Activated CD4-positive, alpha-beta T cell treated with anti-CD3 and anti-CD28 coated beads, Interleukin-2, amount 50 U/mL, for 24 hours (primary cell): ENCODE data around the gene B3GAT3.
"Not testable (repeated sequence)": the region's sequence is repeated elsewhere in the genome, so short reads cannot be mapped to it uniquely, and the experiment has no call there.

Experiments
- DNase-seq, 2 donors: peaks; one replicate each; pipeline ENCODE4 v3.0.0-alpha.2; 2020; ENCODE audit warnings: low read depth in 1 of 2, low spot score in 1 of 2

The B3GAT3 gene

DNA sequence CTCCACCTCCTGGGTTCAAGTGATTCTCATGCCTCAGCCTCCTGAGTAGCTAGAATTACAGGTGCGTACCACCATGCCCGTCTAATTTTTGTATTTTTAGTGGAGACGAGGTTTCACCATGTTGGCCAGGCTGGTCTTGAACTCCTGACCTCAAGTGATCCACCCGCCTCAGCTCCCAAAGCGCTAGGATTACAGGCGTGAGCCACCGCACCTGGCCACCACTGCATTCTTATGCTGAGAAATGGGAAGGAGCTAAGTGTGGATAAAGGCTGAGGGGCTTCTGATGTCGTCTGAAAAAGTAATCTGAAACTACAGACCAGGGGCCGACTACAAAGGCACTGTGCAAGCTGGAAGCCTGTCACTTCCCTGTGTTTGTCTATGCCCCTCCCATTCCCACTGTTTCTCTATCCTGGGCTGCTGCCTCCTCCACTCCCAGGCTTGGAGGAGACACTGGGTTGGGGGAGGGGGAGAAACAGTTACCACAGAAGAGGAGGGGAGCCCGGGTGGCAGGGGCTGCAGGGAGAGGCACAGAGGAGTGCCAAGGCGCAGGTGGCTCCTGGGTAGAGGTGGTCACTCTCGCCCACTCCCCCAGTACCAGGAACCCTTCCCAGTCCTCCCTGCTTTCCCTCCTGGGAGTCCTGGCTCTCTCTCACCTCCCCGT lies 17.2 kb downstream of the B3GAT3 start:
- DNase-seq, result no peak

DNA sequence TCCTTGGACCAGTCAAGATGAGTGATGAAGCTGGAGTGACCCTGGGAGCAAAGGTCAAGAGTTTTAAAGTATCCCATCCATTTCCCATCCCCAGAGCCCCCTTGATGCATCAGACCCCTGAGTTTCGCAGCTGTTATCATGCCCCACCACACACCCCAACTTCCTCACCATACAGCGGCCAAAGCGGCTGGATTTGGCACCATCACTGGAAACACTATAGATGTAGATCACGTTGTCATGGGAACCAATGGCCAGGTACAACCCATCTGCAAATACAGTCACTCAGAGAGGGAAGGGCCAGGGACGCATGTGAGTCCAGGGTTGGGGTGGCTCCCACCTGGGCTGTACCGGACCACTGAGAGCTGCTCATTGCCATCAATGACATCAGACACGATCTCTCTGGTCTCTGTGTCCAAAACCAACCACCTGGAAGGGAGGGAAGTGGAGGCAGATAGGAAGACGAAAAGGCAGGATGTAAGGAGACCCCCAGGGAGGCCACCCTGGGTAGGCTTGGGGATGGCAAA lies 17.9 kb downstream of the B3GAT3 start:
- DNase-seq, result no peak

DNA sequence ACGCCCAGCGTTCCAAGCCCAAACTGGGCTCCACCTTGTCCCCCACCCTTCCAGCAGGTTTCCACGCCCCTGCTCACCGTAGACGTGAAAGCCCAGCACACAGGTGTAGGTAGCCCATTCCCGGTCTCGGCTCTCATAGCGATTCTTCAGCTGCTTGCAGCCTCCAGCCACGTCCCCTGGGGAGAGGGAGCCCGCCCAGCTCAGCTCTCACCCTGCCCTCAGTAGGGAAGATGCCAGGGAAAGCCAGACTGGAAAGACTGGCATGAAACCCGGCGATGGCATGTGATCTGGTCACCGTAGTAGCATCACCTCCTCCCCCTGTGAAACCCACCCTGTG lies 18.7 kb downstream of the B3GAT3 start:
- DNase-seq, result no peak

DNA sequence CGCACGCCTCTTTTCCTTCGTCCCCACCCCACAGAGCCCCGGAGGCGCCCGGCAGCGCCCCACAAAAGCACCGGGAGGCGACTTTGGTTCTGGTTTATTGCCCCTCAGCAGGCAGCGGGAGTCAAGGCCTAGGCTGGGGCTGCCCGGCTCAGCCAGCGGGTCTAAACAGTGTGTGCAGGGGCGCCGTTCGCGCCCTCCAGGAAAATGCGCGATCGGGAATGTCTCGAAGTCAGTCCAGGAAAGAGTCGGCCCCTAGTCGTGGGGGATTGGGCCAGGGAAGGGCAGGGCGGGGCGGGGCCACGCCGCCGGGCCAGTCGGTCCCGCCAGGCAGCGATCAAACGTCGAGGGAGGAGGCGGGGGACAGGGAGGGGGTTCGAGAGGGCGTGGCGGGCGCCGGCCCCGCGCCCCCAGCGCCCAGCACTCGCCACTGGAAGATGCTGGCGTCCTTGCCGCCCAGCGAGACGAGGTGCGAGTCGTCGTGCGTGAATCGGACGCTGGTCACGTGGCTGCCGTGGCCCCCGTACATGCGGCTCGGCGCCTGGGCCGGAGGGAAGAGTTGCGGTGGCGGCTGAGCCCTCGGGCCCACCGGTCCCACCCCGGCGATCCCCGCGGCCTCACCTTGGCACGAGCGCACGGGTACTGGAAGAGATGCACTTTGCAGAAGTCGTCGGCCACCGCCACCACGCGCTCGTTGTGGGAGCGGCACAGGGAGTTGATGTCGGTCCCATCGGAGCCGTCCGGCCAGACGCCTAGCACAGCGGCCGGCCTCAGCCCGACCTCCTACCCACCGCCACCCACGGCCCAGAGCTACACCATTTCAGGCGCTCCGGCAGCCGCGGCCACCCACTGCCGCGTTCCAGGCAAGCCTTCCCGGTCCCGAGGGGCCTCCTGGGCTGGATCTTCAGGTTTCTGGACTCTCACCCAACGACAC lies 19.4 kb downstream of the B3GAT3 start:
- no peak for DNase-seq

DNA sequence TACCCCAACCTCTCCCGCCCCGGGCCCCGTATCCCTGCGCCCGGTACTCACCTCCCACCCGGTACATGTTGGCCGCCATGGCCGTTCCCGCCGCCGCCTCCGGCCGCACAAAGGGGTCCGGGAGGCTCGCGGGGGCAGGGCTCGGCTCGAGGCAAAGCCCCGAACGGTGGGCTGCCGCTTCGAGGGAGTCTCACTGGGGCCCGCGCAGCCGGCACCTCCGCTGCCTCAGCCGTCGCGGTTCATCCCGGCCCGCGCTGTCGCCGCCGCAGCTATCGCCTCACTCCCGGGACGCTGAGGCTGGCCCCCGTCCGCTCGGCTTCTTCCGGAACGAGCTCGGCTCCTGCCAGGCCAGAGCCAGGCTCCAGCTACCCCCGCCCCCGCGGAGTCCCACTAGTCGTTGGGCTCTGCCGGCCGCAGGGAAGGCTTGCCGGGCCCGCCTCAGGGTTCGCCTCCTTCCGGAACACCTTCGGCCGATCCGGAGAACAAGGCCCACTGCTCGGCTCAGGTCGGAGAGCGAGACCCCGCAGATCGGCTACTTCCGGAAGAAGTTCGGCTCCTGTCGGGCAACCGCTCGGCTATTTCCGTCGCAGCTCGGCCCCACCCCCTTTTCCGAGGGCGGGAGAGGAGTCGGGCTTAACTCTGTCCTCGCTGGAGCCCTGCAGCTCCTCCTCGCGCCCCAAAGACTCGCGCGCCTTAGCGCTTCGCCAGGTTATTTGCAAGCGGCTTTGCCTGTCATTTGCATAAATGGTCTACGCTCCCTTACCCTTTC lies 20.2 kb downstream of the B3GAT3 start, which contains the start of gene MTA2:
TSS of gene MTA2 (minus strand) at position 494 of the 769 bp plus-strand sequence. CDS start at position 79, 415 bp downstream.
- DNase-seq, result peak; percentile 99

DNA sequence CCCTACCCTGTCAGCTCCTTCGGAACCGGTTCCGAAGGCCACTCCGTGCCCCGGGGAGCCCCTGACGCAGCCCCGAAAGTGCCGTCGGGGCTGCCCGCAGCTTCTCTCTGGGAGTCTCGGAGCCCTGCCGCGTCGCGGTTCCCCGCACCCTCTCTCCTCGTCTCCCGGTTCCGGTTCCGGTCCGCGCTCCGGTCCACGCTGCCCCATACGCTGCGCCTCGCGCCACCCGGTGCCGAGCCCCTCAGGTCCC lies 20.7 kb downstream of the B3GAT3 start:
- peak; percentile 36 to 41 for DNase-seq

DNA sequence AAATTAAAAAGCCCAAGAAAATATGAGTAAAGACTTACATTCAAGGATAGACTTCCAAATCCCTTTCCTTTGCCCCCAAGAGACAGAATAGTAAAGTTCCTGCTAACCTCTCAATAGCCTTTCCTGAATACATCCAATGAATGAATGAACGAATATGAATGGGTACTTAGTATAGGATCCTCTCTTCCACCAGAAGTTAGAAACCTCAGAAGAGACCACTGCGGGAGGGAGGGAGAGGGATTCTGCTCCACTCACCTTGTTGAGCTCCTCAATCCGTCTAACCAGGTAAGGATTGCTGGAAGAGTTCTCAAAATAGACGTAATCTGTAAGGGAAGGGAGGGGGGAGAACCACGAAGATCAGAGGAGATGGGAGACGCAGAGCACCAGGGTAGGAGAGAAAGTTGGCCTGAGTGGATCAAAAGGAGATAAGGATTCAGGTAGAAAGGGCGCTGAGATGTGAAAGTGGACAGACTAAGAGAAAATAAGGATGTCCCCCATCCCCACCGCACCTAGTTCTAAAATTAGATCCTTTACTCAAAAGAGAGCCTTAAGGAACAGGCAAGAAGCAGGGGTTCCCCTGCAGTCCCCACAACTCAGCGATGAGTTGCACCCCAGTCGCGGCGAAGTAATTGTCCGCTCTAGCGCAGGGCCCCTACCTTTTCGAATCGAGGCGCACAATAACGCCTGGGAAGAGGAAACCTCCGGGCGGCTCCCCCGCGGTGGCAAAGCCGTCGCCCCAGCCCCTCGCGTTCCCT lies 21.2 kb downstream of the B3GAT3 start:
- DNase-seq, result no peak

DNA sequence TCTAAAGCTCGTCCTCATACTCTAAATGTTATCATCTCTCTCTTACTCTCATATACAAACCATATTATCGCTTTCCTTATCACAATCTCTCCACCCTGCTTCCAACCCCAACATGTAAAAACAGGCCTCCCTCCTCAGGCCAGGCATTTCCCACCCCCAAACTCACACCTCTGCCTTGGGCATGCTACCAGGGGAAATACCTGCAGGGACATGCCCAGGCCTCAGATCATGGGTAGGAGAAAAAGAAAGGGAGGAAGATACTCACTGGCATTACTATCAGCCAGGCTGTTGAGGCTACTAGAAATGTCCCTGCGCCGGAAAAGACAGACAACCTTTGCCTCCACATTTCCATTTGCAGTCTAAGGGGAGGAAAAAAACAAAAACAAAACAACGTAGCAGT lies 21.9 kb downstream of the B3GAT3 start:
- DNase-seq, result no peak

DNA sequence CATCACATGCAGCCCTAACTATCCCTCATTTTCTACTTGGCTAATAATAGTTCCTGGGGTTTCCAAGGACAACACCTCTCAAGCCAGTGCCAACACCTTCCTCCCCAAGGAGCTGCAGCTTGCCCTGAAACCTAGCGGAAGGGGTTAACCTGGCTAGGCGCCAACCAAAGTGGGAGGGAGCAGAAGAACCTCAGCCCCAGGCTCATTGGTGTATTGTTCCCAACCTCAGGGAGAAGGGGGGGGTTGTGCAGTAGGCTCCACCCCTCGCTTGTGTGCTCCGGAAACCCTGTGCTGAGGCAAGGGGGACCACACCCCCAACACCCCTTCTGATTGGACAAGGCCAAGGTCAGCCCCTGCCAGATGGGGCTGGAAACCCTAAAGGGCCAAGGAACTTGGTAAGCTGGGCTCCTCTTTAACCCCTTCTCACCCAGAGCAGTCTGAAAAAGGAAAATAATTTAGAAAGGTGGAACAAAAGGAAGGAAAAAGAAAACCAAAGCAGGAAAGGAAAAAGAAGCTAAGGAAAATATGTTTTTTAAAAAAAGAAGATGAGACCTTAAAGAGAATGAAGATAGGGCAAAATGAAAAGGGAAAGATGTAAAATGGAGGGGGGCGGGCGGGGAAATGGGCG lies 22.6 kb downstream of the B3GAT3 start:
- peak; percentile 78 to 94 for DNase-seq

DNA sequence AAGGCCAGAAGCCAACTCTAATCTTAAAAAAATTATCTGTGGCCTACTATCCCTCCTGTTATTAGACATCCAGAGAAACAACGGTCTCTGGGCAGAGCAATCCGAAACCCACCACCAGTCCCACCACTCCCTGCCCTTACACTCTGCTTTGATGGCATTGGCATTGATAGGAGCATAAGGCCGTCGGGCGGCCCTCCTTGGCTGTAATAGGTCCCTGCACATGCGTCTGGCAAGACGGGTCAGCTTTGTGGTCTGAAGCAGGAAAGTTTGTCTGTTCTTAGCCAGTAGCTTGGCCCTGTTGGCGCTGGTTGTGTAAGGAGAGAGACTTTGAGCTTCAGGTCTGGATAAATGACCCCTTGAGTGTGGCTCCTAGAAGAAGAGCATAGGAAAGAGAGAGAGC lies 26.7 kb downstream of the B3GAT3 start:
- no peak for DNase-seq

DNA sequence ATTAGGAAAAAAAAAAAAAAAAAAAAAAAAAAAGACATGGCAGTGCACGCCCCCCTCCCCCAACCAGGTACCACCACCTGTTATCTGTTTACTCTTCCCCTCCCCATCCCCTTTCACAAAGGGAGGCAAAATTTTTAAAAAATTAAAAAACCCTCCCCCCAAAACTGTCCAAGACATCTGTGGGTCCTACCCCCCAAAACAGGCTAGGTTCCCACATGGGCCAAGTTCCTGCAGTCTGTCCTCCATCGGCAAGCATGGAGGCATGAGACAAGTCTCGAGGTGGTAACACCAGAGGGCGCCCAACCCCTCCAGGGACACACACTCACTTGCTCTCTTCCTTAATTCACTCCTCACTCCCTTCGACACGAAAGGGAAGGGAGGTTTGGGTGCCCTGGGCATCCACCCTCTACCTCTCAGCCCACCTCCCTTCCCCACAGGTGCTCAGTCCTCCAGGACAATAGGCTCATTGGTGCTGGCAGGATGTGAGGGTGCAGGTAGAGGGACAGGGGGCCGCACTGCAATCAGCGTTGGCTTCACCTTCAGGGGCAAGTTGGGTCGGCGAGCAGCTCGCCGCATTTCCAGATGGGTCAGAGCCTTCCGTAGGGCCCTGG lies 28.2 kb downstream of the B3GAT3 start:
- DNase-seq, result peak; percentile 39 to 64

DNA sequence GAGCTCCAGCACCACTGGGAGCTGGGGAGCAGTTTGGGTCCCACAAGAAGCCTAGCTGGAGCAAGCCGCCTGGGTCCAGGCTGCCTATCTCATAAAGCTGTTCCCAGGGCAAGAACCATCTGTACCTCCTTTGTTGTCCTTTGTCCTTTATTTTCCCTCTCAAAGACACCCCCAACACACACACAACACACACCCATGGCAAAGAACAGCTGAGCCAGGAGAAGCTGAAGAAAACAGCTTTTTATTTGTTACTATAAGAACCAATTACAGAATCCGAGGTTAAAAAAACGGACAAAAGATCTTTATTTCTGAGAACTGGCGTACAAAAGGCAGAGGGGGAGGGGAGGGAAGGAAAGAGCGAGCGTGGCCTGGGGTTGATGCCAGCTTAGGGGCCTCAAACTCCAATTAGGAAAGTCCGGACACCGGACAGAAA lies 28.8 kb downstream of the B3GAT3 start:
- no peak for DNase-seq

DNA sequence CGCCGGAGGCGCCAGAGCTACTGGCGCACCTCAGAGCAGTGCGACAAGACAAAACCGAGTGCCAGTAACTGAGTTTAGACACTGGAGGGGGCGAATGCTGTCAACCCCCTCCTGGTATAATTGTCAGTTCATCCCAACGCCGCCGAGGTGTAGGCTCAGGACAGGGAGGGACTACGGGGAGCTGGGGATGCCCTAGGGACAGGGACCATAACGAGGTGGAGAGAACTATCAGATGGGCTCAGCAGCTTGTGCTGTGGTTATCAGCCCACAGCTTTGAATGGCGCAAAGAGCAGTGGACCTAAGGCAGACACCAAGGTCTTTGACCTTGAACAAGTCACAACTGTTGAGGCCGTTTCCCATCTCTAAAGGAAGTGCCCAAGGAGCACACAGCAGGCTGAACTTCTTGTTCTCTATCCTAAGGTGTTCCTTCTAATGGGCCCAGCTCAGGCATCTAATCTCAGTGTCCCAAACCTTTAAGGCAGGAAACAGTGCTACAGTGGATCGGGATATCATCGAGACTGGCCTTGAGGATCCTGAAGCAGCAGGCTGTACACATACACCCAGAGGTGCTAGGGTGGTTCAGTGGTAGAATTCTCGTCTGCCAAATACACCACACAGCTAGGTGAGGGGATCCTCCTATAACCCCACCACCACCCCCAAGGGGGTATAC lies 29.5 kb downstream of the B3GAT3 start:
- DNase-seq, result no peak

DNA sequence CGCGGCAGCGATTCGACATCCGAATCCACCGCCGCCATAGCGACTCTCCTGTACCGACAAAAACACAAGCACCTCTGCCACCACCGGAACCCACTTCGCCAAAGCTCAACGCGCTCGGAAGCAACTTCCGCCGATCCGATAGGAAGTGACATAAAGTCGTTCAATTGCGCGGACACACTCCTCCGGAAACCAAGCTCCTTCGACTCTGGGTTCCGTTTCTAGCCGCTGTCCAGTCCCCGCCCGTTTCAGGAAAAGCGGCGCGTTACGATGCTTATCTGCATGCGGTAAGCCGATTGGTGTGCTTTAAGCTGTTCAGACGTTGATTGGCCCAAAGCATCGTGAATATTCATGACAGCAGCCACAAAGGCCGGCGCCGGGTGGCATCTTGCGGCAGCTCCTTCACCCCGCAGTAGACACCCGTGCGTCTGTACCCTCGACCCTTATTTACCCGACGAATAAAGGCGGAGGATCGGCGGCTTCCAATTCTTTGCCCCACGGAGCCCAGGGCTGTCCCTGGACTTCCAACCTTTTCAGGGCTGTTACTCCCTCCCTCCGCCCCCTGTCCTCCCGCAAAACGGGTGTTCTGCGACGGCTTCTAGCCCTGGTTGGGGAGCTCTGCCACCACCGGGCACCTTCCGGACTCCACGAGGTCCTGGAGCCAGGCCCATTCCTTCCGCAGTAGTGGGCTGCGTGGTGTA lies 30.2 kb downstream of the B3GAT3 start, which contains the start of gene TUT1:
TSS of gene TUT1 (minus strand) at position 76 of the 698 bp plus-strand sequence. CDS start at position 38, 38 bp downstream.
- peak; percentile 88 to 98 for DNase-seq

DNA sequence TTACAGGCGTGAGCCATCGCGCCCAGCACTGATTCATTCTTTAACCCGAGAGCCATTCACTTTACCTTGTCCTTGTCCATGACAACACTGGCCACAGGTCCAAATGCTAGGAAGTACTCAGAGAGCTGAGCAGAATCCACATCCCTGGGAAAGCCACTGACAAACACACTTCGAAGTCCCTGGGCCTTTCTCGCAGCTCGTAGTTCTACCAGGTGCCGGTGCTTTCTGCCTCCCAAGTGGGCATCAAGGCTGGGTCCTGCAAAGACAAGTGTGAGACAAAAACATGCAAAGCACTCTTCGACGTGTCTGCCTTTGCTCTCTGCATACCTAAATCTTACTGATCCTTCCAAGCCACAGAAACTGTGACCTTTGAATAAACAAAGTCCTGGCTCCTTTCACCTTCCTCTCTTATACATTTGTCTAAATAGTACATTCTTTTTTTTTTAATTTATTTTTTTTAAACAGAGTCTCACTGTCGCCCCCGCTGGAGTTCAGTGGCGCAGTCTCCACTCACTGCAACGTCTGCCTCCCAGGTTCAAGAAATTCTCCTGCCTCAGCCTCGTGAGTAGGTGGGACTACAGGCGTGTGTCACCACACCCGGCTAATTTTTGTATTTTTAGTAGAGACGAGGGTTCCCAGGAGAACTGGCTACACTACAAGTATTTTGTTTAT lies 32.7 kb downstream of the B3GAT3 start:
- no peak for DNase-seq

DNA sequence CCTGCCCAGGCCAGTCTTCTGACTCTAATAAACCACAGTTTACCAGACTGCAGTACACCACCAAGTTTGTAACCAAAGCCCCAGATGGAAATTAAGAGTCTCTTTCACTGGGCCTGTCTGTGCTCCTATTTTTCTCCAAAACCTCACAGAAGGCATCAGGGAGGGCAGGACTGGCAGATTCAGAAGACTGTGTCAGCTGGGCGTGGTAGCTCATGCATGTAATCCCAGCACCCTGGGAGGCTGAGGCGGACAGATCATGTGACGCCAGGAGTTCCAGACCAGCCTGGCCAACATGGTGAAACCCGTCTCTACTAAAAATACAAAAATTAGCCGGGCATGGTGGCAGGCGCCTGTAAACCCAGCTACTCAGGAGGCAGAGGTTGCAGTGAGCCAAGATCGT lies 36.4 kb downstream of the B3GAT3 start:
- DNase-seq, result not testable (repeated sequence)

DNA sequence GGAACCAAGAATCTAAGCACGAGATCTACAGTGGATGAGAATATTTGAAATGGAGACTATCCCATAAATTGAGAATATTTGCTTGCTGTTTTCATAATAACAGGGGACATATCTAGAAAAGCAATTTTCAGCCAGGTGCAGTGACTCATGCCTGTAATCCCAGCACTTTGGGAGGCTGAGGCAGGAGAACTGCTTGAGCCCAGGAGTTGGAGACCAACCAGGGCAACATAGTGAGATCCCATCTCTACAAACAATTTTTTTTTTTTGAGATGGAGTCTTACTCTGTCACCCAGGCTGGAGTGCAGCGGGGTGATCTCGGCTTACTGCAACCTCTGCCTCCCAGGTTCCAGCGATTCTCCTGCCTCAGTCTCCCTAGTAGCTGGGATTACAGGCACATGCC lies 40.1 kb downstream of the B3GAT3 start:
- DNase-seq, result not testable (repeated sequence)
